Right lobe of liver (tissue), 6 donors: ENCODE measurements around the gene AP3D1. TPM values are rescaled to one million over a fixed set of nuclear protein-coding genes. Genes with fewer than 3 reads are reported as not detected.

Source experiments
- ATAC-seq, 4 donors: fragments of 200-7000 bp; cut with Tn5 transposase; one replicate each; pipeline ENCODE4 v1.9.1; 2020; ENCODE audit warnings: mild to moderate bottlenecking in 4 of 4, moderate library complexity in 4 of 4
- DNase-seq, 3 donors: peaks; one replicate each; pipeline ENCODE4 v3.0.0-alpha.2; 2020
- H3K27ac ChIP-seq, 3 donors: fragments of 200-600 bp; one replicate each; pipeline ENCODE4 v1.8.0; 2022
- H3K27me3 ChIP-seq, 2 donors: fragments of 200-600 bp; one replicate each; pipeline ENCODE4 v1.8.0; 2022
- H3K36me3 ChIP-seq, 4 donors: fragments of 200-600 bp; sonication (generic) in 1 of 4; one replicate each; pipeline versions ENCODE4 v1.5.1 to v1.8.0; 2017 to 2022; ENCODE audit warnings: control low read depth in 1 of 4
- H3K4me1 ChIP-seq, 4 donors: fragments of 200-600 bp; sonication (generic) in 1 of 4; one replicate each; pipeline versions ENCODE4 v1.5.1 to v1.8.0; 2017 to 2022; ENCODE audit warnings: control low read depth in 1 of 4
- H3K4me3 ChIP-seq, 3 donors: fragments of 200-600 bp; one replicate each; pipeline ENCODE4 v1.8.0; 2022
- H3K9me3 ChIP-seq, 4 donors: fragments of 200-600 bp; sonication (generic) in 1 of 4; one replicate each; pipeline versions ENCODE4 v1.5.1 to v1.8.0; 2017 to 2022; ENCODE audit warnings: control low read depth in 1 of 4
- CTCF ChIP-seq, 4 donors: fragments of 200-600 bp in 3 of 4; fragments of 450-650 bp in 1 of 4; IDR thresholded peaks; one replicate each; pipeline versions ENCODE4 v1.5.1 to v1.8.0; 2016 to 2022; ENCODE audit warnings: antibody characterized with exemption in 4 of 4, mild to moderate bottlenecking in 2 of 4
- POLR2A ChIP-seq: fragments of 450-650 bp; IDR thresholded peaks from one replicate; pipeline ENCODE4 v1.6.1; 2017; ENCODE audit warnings: antibody characterized with exemption, mild to moderate bottlenecking
- WGBS: methylation state at CpG from one replicate; pipeline ENCODE4 v1.1.6; 2018; ENCODE audit warnings: low coverage, low lambda C conversion rate; ENCODE audit not compliant: insufficient coverage; ENCODE audit errors: missing lambda C conversion rate; 5-methylcytosine and 5-hydroxymethylcytosine counted together
- intact Hi-C, 2 donors: fragments of 100-400 bp; cut with DNase I; formaldehyde crosslinking; loops; one replicate each; pipeline versions ENCODE4 v1.11.2 to v1.14.1; 2022
- total RNA-seq, 6 experiments: library from RNA; depleted of rRNA in 2 of 6; stranded (reverse); fragments of >200 nt in 2 of 6; fragmentation: NEBNext Ultra II Directional in 3 of 6; extraction: Animal tissue kit (Norgen Biotek cat#: 25700) in 3 of 6; gene quantifications; one replicate each; pipeline versions ENCODE4 v1.1.0 to v1.2.4, GENCODE V29; 2016 to 2023
- donor health status: DM: no; HTN: yes; CAD: no.
- donor health status: DM: no; HTN: no; CAD: no.
- donor health status: DM: no; HTN: no; CAD: no.
- donor health status: DM: no; HTN: yes; CAD: no.
- donor health status: DM: no; HTN: yes; CAD: no.

The AP3D1 gene
- total RNA-seq, 6 experiments from 2014 or later, result 55.5 to 99.0 (median 65.5) TPM

- H3K27me3 ChIP-seq, result no peaks in the 10 kb centered on the region
- DNase-seq, result peak in 1 of 3 donors; percentile 72
- ATAC-seq, result no peak
- H3K36me3 ChIP-seq, result no peaks in the 10 kb centered on the region
- TF ChIP-seq POLR2A, result no peak
- no peak for TF ChIP-seq CTCF (IDR thresholded peaks at IDR 0.05)
- H3K27ac ChIP-seq, result peak overlapping the region; percentile 32 to 80 (median 46)
- H3K4me1 ChIP-seq, result peaks cover 0 to 35% (median 17%) of the 10 kb centered on the region in 4 donors
- no peaks in the 10 kb centered on the region for H3K9me3 ChIP-seq
- intact Hi-C loops, result loop anchor here in 1 of 2 donors (10.0 kb wide), 1 partner anchor 244 kb away; no protein-coding TSS in a partner anchor
- peak overlapping the region; percentile 58 to 98 (median 92) for H3K4me3 ChIP-seq
- 0% methylated on average over 2 of the region's 36 CpGs for WGBS
Measured at GRCh38 chr19:2150794-2151338, 500 bp downstream of the AP3D1 start.

GRCh38 chr19:2149980-2150793 lies 1.2 kb downstream of the AP3D1 start:
- no peaks in the 10 kb centered on the region for H3K27me3 ChIP-seq
- intact Hi-C loops, result loop anchor here in 1 of 2 donors (10.0 kb wide), 1 partner anchor 245 kb away; no protein-coding TSS in a partner anchor
- ATAC-seq (no peak), DNase-seq (no peak)
- H3K4me3 ChIP-seq, result peak overlapping the region; percentile 58 to 98 (median 92)
- WGBS, result 8% methylated on average over 22 of the region's 30 CpGs
- peaks cover 0 to 37% (median 20%) of the 10 kb centered on the region in 4 donors for H3K4me1 ChIP-seq
- H3K36me3 ChIP-seq, result no peaks in the 10 kb centered on the region
- H3K9me3 ChIP-seq, result no peaks in the 10 kb centered on the region
- peak overlapping the region; percentile 32 to 80 (median 46) for H3K27ac ChIP-seq
- TF ChIP-seq CTCF (IDR thresholded peaks at IDR 0.05) (no peak), POLR2A (no peak)

- ATAC-seq, result no peak
- H3K27me3 ChIP-seq, result no peaks in the 10 kb centered on the region
- no peak overlapping the region for H3K4me3 ChIP-seq
- intact Hi-C loops, result no loop called here
- peaks cover 0 to 37% (median 21%) of the 10 kb centered on the region in 4 donors for H3K4me1 ChIP-seq
- no peak overlapping the region for H3K27ac ChIP-seq
- 82% methylated on average over 15 of the region's 16 CpGs for WGBS
- DNase-seq, result no peak
- TF ChIP-seq POLR2A, result no peak
- no peak for TF ChIP-seq CTCF (IDR thresholded peaks at IDR 0.05)
- H3K36me3 ChIP-seq, result no peaks in the 10 kb centered on the region
- no peaks in the 10 kb centered on the region for H3K9me3 ChIP-seq
Measured at GRCh38 chr19:2148482-2149135, 2.8 kb downstream of the AP3D1 start.

GRCh38 chr19:2145831-2146241 lies 5.5 kb downstream of the AP3D1 start:
- H3K4me3 ChIP-seq, result no peak overlapping the region
- peaks cover 0 to 40% (median 17%) of the 10 kb centered on the region in 4 donors for H3K4me1 ChIP-seq
- no peaks in the 10 kb centered on the region for H3K36me3 ChIP-seq
- no peaks in the 10 kb centered on the region for H3K27me3 ChIP-seq
- WGBS, result 53% methylated on average over 7 of the region's 16 CpGs
- TF ChIP-seq CTCF (IDR thresholded peaks at IDR 0.05) (no peak), POLR2A (no peak)
- H3K9me3 ChIP-seq, result no peaks in the 10 kb centered on the region
- DNase-seq, result no peak
- intact Hi-C loops, result no loop called here
- peak in 2 of 4 donors; percentile 33 to 35 for ATAC-seq
- H3K27ac ChIP-seq, result no peak overlapping the region
